ENCODE data around the gene GRHL1.

- no peak for TF ChIP-seq CTCF (IDR thresholded peaks at IDR 0.05 in 4 of 5, conservative IDR thresholded peaks at IDR 0.05 in 1 of 5)
- no peak for TF ChIP-seq POLR2A (IDR thresholded peaks at IDR 0.05)
Measured at GRCh38 chr2:9919512-9919911, 32.0 kb upstream of the GRHL1 start.
